ENCODE results near the gene DNM3. TPM values are rescaled to one million over a fixed set of nuclear protein-coding genes. Genes with fewer than 3 reads are reported as not detected.

Gene DNM3
- polyA plus RNA-seq, 3 donors from 2014 or later: 0.52 to 1.2 (median 0.99) TPM

DNA sequence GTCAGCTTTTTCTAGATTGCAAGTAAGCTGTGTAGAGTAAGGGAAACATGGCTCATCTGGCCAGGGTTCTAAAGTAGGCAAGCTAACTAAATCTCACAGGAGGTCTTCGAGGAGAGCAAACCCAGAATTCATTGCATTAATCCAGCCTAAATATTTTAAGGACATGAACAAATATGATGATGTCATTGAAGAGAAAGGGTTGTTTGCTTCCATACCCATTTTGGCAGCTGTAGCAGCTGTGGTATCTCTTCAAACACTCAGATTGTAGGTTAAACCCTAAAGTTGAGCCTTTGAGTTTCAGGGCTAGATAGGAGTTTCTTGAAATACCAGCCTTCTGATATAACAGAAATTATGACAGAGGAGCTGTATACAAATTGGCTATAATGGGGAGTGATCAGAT, 378.7 kb downstream of the DNM3 start:
- Mint-ChIP-seq H3K27me3 (ENCODE audit: low read depth in 3 of 3) (peaks cover 2 to 4% (median 2%) of the 10 kb centered on the region in 3 donors), H3K4me1 (no peaks in the 10 kb centered on the region), H3K36me3 (no peaks in the 10 kb centered on the region), H3K9me3 (no peaks in the 10 kb centered on the region), H3K27ac (no peak overlapping the region), H3K4me3 (no peak overlapping the region)
- no peak for DNase-seq

DNA sequence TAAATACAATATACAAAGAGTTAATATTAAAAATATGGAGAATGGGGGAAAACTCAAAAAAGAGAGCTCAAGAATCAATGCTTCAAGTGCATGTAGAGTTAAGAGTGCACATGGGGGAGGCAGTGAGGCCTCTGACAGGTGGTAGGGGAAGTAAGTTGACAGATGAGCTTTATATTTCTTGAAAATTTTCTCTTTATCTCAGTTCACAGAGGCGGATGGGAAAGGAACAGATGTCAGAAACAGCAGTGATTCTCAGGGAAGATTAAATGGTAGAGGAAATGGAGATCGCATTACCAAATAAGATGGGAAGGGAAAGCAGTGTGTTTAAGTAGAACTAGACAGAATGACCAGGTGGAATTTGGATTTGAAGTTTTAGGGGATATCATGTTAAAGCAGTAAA, 379.1 kb downstream of the DNM3 start:
- no peak overlapping the region for H3K27ac Mint-ChIP-seq
- no peaks in the 10 kb centered on the region for H3K4me1 Mint-ChIP-seq
- H3K36me3 Mint-ChIP-seq: no peaks in the 10 kb centered on the region
- DNase-seq: no peak
- H3K27me3 Mint-ChIP-seq (ENCODE audit: low read depth in 3 of 3): peaks cover 2 to 4% (median 2%) of the 10 kb centered on the region in 3 donors
- no peak overlapping the region for H3K4me3 Mint-ChIP-seq
- no peaks in the 10 kb centered on the region for H3K9me3 Mint-ChIP-seq

DNA sequence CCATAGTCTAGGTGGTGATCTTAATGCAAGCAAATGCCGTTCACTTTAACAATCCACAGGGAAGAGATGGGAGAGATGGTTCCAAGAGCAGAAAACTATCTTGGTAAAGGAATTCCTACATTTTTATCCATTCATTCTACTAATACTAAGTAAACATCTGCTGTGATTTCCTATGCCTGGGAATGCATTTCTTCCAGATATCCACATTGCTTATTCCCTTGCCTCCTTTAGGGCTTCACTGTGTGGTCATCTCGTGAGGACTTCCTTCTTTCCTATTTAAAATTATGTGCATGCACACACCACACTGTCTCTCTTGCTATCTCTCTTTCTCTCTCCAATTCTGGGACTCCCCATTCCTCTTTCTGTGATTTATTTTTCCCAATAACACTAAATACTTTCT, 380.1 kb downstream of the DNM3 start:
- H3K27ac Mint-ChIP-seq: no peak overlapping the region
- H3K36me3 Mint-ChIP-seq: no peaks in the 10 kb centered on the region
- no peak for DNase-seq
- peaks cover 2 to 4% (median 2%) of the 10 kb centered on the region in 3 donors for H3K27me3 Mint-ChIP-seq (ENCODE audit: low read depth in 3 of 3)
- H3K4me3 Mint-ChIP-seq: no peak overlapping the region
- no peaks in the 10 kb centered on the region for H3K4me1 Mint-ChIP-seq
- H3K9me3 Mint-ChIP-seq: no peaks in the 10 kb centered on the region

DNA sequence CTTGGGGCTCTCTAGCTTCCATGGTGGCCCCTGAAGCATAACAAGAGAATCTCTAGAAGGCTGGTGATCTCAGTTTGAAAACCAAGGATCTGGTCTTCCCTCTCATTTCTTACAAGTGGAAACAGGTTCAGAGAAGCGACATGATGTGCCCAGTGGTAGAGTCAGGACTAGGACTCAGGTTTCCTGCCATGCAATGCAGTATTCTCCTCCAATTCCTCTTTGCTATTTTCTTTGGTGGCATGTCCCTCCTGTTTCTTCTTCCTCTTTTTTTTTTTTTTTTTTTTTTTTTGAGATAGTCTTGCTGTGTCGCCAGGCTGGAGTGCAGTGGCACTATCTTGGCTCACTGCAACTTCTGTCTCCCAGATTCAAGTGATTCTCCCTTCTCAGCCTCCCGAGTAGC, 383.6 kb downstream of the DNM3 start:
- Mint-ChIP-seq H3K9me3 (no peaks in the 10 kb centered on the region), H3K36me3 (no peaks in the 10 kb centered on the region)

DNA sequence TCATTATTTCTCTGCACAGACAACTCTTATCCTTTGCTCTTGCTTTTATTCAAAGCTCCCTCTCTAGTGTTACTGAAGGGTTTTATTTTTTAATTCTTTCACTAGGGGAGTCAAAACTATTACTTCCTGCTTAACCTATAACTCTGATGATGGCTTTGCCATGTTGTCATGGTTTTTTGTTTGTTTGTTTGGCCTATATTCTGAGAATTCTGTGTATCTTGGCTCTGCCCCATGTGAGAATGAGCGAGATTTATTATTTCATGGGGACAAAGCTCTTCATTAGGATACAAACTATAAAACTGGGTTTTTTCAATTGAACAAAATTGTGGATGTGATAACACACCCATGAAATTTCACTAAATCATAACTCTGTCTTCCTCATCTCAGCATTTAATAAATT, 388.6 kb downstream of the DNM3 start:
- peaks cover 10 to 16% of the 10 kb centered on the region in 2 donors for H3K4me1 Mint-ChIP-seq
- H3K27ac Mint-ChIP-seq: no peak overlapping the region
- H3K9me3 Mint-ChIP-seq: peaks cover 0 to 2% (median 0%) of the 10 kb centered on the region in 6 donors

More for the DNA sequence above, 383.6 kb downstream of the DNM3 start:
- H3K27me3 Mint-ChIP-seq (ENCODE audit: low read depth in 3 of 3): no peaks in the 10 kb centered on the region
- no peak for DNase-seq
- no peak overlapping the region for H3K4me3 Mint-ChIP-seq
- H3K27ac Mint-ChIP-seq: no peak overlapping the region
- H3K4me1 Mint-ChIP-seq: peaks cover 2 to 4% of the 10 kb centered on the region in 2 donors

DNA sequence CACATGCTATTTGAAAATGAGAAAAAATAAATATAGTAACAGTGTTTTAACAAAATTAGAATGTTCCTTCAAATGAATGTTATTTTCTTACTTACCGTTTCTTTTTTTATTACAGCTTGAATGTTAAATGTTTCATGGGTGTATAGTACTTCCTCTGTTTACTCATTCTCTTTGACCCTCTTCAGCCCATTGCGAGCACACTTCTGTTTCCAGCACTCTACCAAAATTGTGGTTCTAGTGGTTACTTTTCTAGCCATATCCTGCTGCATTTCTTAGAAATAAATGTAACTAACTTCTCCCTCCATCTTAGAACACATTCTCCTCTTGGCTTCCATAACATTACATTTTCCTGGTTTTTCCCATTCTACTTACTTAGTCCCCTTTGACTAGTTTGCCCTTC, 389.2 kb downstream of the DNM3 start:
- Mint-ChIP-seq H3K9me3 (peaks cover 0 to 2% (median 0%) of the 10 kb centered on the region in 6 donors), H3K4me3 (peak overlapping the region in 2 of 5 donors; percentile 4 to 22), H3K36me3 (peaks cover 0 to 7% (median 4%) of the 10 kb centered on the region in 3 donors), H3K4me1 (peaks cover 10 to 16% of the 10 kb centered on the region in 2 donors), H3K27ac (no peak overlapping the region), H3K27me3 (ENCODE audit: low read depth in 3 of 3) (peaks cover 0 to 9% (median 2%) of the 10 kb centered on the region in 3 donors)
- DNase-seq: no peak

More for the DNA sequence above, 388.6 kb downstream of the DNM3 start:
- Mint-ChIP-seq H3K36me3 (peaks cover 0 to 7% (median 4%) of the 10 kb centered on the region in 3 donors), H3K4me3 (no peak overlapping the region), H3K27me3 (ENCODE audit: low read depth in 3 of 3) (peaks cover 0 to 9% (median 2%) of the 10 kb centered on the region in 3 donors)
- DNase-seq: no peak

GRCh38 chr1:172236958-172237357, 395.7 kb downstream of the DNM3 start:
- Mint-ChIP-seq H3K4me3 (no peak overlapping the region), H3K27me3 (ENCODE audit: low read depth in 3 of 3) (peaks cover 0 to 4% (median 2%) of the 10 kb centered on the region in 3 donors), H3K27ac (no peak overlapping the region), H3K4me1 (no peaks in the 10 kb centered on the region), H3K36me3 (peaks cover 0 to 4% (median 0%) of the 10 kb centered on the region in 3 donors), H3K9me3 (no peaks in the 10 kb centered on the region)
- no peak for DNase-seq

DNA sequence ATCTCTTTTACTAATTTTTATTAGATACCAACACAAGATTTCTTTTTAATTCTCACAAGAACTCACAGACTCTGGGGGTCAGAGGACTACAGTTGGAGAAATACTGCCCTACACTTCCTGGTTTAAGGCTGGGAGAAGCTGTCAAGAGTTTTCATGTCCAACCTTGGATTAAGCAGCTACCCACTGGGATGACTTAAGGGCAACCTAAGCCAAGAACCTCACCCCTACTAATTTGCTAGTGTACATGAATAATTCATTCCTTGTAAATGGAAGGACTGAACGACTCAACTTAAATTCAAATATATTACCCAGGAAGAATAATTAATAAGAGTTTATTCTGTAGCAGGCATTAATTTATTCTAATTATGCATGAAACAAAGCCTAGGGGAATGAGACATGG, 396.9 kb downstream of the DNM3 start:
- Mint-ChIP-seq H3K9me3 (no peaks in the 10 kb centered on the region), H3K4me3 (no peak overlapping the region), H3K36me3 (peaks cover 0 to 1% (median 1%) of the 10 kb centered on the region in 3 donors), H3K27me3 (ENCODE audit: low read depth in 3 of 3) (peaks cover 0 to 2% (median 0%) of the 10 kb centered on the region in 3 donors), H3K4me1 (no peaks in the 10 kb centered on the region), H3K27ac (no peak overlapping the region)
- no peak for DNase-seq

DNA sequence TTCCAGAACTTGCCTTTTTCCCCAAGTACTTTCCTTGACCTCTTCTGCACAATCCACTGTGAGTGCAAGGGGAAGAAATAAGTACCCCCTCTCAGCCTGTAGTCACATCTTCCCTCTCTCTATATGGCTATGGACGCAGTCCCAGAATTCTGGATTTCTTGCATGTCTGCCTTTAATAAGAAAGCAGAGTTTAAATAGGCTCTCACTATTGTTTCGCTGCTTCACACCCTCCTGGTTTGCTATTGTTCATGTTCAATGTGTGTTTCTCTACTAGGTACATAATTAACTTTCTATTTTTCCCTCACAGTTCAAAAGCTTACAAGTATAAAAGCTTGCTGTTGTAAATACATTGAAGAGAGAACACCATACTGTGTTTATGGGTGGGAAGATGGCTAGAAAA, 397.7 kb downstream of the DNM3 start:
- Mint-ChIP-seq H3K4me1 (no peaks in the 10 kb centered on the region), H3K36me3 (peaks cover 0 to 3% (median 3%) of the 10 kb centered on the region in 3 donors), H3K27ac (no peak overlapping the region), H3K9me3 (no peaks in the 10 kb centered on the region), H3K4me3 (no peak overlapping the region), H3K27me3 (ENCODE audit: low read depth in 3 of 3) (peaks cover 0 to 2% (median 0%) of the 10 kb centered on the region in 3 donors)
- no peak for DNase-seq

DNA sequence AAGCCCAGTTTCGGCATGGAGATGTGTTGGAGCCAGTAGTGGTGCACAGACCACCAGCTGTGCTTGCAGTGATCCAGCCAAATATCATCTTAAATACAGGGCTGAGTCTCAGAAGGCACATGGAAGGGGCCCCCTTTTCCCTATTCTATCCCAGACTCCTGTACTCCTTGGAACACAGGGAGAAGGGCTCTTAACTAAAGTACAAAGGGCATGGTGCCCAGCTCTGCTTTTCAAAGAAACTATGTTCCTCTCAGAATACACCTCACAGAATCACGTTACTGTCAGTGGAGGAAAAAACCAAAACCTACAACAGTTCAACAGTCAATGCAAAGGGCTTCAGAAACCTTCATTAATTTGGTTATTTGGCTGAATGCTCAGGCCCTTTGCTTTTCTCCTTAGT, 398.6 kb downstream of the DNM3 start:
- Mint-ChIP-seq H3K27me3 (ENCODE audit: low read depth in 3 of 3) (peaks cover 0 to 2% (median 2%) of the 10 kb centered on the region in 3 donors), H3K4me1 (no peaks in the 10 kb centered on the region), H3K36me3 (peaks cover 0 to 5% (median 3%) of the 10 kb centered on the region in 3 donors), H3K27ac (no peak overlapping the region), H3K9me3 (no peaks in the 10 kb centered on the region), H3K4me3 (no peak overlapping the region)
- DNase-seq: no peak

DNA sequence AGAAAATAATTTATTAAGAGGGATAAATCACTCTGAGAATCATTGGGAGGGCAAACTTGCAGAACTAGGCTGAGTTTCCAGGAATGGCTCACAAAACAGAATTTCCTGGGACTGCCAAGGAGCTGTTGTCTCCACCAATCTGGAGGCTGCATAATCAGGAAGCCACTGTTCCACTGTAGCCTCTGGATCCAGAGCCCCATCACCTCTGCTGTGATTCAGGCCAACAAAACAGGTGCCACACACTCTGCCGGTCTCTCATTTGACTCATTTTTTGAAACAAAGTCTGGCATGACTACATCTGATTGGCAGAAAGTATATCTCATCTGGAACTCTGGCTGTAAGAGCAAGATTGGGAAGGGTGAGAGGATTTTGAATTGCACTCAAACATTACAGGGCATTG, 400.2 kb downstream of the DNM3 start:
- no peak overlapping the region for H3K27ac Mint-ChIP-seq
- no peaks in the 10 kb centered on the region for H3K4me1 Mint-ChIP-seq

GRCh38 chr1:172244865-172245264, 403.6 kb downstream of the DNM3 start:
- H3K4me1 Mint-ChIP-seq: no peaks in the 10 kb centered on the region

More for the DNA sequence above, 400.2 kb downstream of the DNM3 start:
- peaks cover 0 to 2% (median 2%) of the 10 kb centered on the region in 3 donors for H3K27me3 Mint-ChIP-seq (ENCODE audit: low read depth in 3 of 3)
- H3K4me3 Mint-ChIP-seq: no peak overlapping the region
- no peaks in the 10 kb centered on the region for H3K9me3 Mint-ChIP-seq
- DNase-seq: no peak
- peaks cover 0 to 8% (median 3%) of the 10 kb centered on the region in 3 donors for H3K36me3 Mint-ChIP-seq

GRCh38 chr1:172245788-172246187, 404.5 kb downstream of the DNM3 start:
- H3K4me3 Mint-ChIP-seq: no peak overlapping the region
- peaks cover 0 to 2% (median 0%) of the 10 kb centered on the region in 6 donors for H3K9me3 Mint-ChIP-seq
- H3K27me3 Mint-ChIP-seq (ENCODE audit: low read depth in 3 of 3): peaks cover 0 to 2% (median 0%) of the 10 kb centered on the region in 3 donors
- no peak for DNase-seq
- H3K4me1 Mint-ChIP-seq: no peaks in the 10 kb centered on the region
- peaks cover 0 to 8% (median 3%) of the 10 kb centered on the region in 3 donors for H3K36me3 Mint-ChIP-seq
- H3K27ac Mint-ChIP-seq: no peak overlapping the region

More at GRCh38 chr1:172244865-172245264, 403.6 kb downstream of the DNM3 start:
- Mint-ChIP-seq H3K4me3 (no peak overlapping the region), H3K9me3 (no peaks in the 10 kb centered on the region), H3K27me3 (ENCODE audit: low read depth in 3 of 3) (peaks cover 0 to 2% (median 0%) of the 10 kb centered on the region in 3 donors), H3K36me3 (peaks cover 0 to 8% (median 3%) of the 10 kb centered on the region in 3 donors), H3K27ac (no peak overlapping the region)
- DNase-seq: no peak

DNA sequence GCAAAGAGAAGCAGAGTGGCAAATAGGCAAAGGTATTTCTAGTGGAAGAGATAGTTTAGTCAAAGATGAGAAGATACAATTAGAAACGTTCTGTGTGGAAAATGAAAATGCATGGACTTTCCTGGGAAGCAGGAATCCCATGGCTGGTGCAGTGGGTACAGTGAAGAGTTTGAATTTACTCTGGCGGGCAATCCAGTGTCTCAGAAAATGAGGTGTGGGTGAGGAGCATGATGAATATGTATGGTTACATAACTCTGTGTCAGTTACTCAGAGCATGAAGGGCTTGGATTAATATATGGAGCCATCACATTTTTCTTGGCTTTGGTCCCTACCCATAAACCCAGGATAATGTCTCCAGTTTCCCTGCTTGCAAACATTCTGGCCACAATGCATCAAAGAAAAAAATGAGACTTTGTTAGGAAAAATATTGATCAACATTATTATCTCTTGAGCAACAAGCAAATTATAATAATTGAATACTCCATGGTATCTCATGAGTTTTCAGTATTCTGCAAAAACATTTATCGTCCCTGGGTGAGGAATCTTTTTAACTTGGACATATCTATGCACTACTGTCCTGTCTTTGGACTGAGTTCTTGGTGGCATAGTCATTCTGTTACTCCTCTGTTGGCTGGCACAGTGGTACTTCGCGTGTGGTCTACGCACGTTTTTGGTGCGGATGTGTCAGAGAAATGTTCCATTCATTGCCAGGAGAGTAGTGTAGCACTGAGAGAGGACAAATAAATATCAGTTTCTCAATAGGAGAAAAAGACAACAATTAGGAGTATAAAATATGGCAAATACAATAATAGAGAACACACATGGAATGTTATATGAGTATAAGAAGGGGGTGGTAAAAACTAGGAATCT, 405.5 kb downstream of the DNM3 start:
- Mint-ChIP-seq H3K36me3 (peaks cover 0 to 8% (median 3%) of the 10 kb centered on the region in 3 donors), H3K9me3 (peaks cover 0 to 2% (median 0%) of the 10 kb centered on the region in 6 donors), H3K27me3 (ENCODE audit: low read depth in 3 of 3) (peaks cover 0 to 2% (median 0%) of the 10 kb centered on the region in 3 donors), H3K4me1 (no peaks in the 10 kb centered on the region), H3K4me3 (no peak overlapping the region), H3K27ac (no peak overlapping the region)
- DNase-seq: no peak

Data from immature natural killer cell (primary cell).